Caco-2 (cell line): Measurements from ENCODE around the gene IGSF22. TPM values are rescaled to one million over a fixed set of nuclear protein-coding genes. Genes with fewer than 3 reads are reported as not detected.

ENCODE experiments used
- BruUV-seq: library from RNA; stranded (reverse); fragments of 400-500 nt; replicated peaks from 2 replicates; lab custom pipeline; 2021; lab: Mats Ljungman, UMichigan
- CTCF ChIA-PET: fragments of 300-600 bp; sonication (Branson Sonifier 250); formaldehyde crosslinking; loops from one replicate; lab custom pipeline; 2022; ENCODE audit warnings: antibody characterized with exemption; lab: Charles Lee
- POLR2A ChIA-PET: fragments of 300-600 bp; sonication (Branson Sonifier 250); formaldehyde crosslinking; loops from one replicate; lab custom pipeline; 2022; ENCODE audit warnings: antibody characterized with exemption; lab: Charles Lee
- DNase-seq, 2 experiments: peaks; one replicate each; pipeline versions ENCODE4 v3.0.0 to v3.0.0-alpha.2; 2020 to 2022
- H3K27me3 ChIP-seq: replicated peaks from 2 replicates; pipeline ENCODE4 v1.6.0; 2011; ENCODE audit warnings: low read length; ENCODE audit not compliant: control insufficient read depth, insufficient read depth
- H3K36me3 ChIP-seq: 2 replicates; pipeline ENCODE4 v1.5.1; 2011; ENCODE audit warnings: low read length; ENCODE audit not compliant: control insufficient read depth, insufficient read depth
- H3K4me1 ChIP-seq: fragments of 250-450 bp; sonication (Bioruptor Pico); 2 replicates; pipeline ENCODE4 v1.5.1; 2020; ENCODE audit warnings: mild to moderate bottlenecking
- H3K4me3 ChIP-seq: 2 replicates; pipeline ENCODE4 v1.5.1; 2011; ENCODE audit warnings: low read depth, mild to moderate bottlenecking, control low read depth, low read length
- H3K9me3 ChIP-seq: fragments of 250-450 bp; sonication (Bioruptor Pico); 2 replicates; pipeline ENCODE4 v1.5.1; 2020; ENCODE audit warnings: mild to moderate bottlenecking, moderate library complexity
- H3K27ac Mint-ChIP-seq: one replicate; pipeline ENCODE4 v1.8.0; 2022; ENCODE audit warnings: mixed read lengths; ENCODE audit not compliant: unreplicated experiment
- H3K27me3 Mint-ChIP-seq: one replicate; pipeline ENCODE4 v1.8.0; 2022; ENCODE audit warnings: mixed read lengths; ENCODE audit not compliant: insufficient read depth, unreplicated experiment
- H3K36me3 Mint-ChIP-seq: one replicate; pipeline ENCODE4 v1.8.0; 2022; ENCODE audit warnings: mild to moderate bottlenecking, mixed read lengths; ENCODE audit not compliant: insufficient read depth, unreplicated experiment
- H3K4me1 Mint-ChIP-seq: one replicate; pipeline ENCODE4 v1.8.0; 2022; ENCODE audit warnings: low read depth, mixed read lengths; ENCODE audit not compliant: unreplicated experiment
- H3K4me3 Mint-ChIP-seq: one replicate; pipeline ENCODE4 v1.8.0; 2022; ENCODE audit warnings: mild to moderate bottlenecking, moderate library complexity, mixed read lengths; ENCODE audit not compliant: unreplicated experiment
- H3K9me3 Mint-ChIP-seq: one replicate; pipeline ENCODE4 v1.8.0; 2022; ENCODE audit warnings: mixed read lengths; ENCODE audit not compliant: unreplicated experiment
- CTCF ChIP-seq, 2 experiments: fragments of 200-600 bp in 1 of 2; IDR thresholded peaks; 1 replicate in 1 of 2; 2 replicates in 1 of 2; pipeline versions ENCODE4 v1.5.1 to v1.8.0; 2011 to 2022; ENCODE audit warnings: antibody characterized with exemption in 1 of 2, control low read depth in 1 of 2, inconsistent platforms in 1 of 2, low read depth in 1 of 2, low read length in 1 of 2, mild to moderate bottlenecking in 1 of 2, moderate library complexity in 1 of 2; ENCODE audit not compliant: insufficient read depth in 1 of 2, severe bottlenecking in 1 of 2, unreplicated experiment in 1 of 2
- intact Hi-C: fragments of 100-400 bp; cut with micrococcal nuclease; formaldehyde crosslinking; loops from one replicate; pipeline ENCODE4 v1.10.0; 2022; ENCODE audit not compliant: unreplicated experiment
- total RNA-seq: library from RNA; stranded (reverse); gene quantifications from 2 replicates; pipeline ENCODE4 v1.2.3, GENCODE V29; 2022

Gene IGSF22
- total RNA-seq, 1 experiment from 2014 or later, result not detected

GRCh38 chr11:18761741-18762140 lies 35.8 kb upstream of the IGSF22 start:
- H3K27ac Mint-ChIP-seq, result no peak overlapping the region

GRCh38 chr11:18761144-18761543 lies 35.2 kb upstream of the IGSF22 start:
- ChIA-PET POLR2A (no interaction called here), CTCF (interaction anchor here (1.3 kb wide), 1 partner anchor 33 kb away, joined by 3 read pairs; no protein-coding TSS in a partner anchor)
- Mint-ChIP-seq H3K4me3 (no peak overlapping the region), H3K4me1 (peaks cover 17% of the 10 kb centered on the region), H3K27ac (no peak overlapping the region), H3K36me3 (no peaks in the 10 kb centered on the region), H3K27me3 (peaks cover 5% of the 10 kb centered on the region), H3K9me3 (no peaks in the 10 kb centered on the region)
- H3K9me3 ChIP-seq, result no peaks in the 10 kb centered on the region
- intact Hi-C loops, result no loop called here
- no peak for DNase-seq
- H3K27me3 ChIP-seq, result no peaks in the 10 kb centered on the region
- no peak for TF ChIP-seq CTCF (IDR thresholded peaks at IDR 0.05; ENCODE audit: insufficient read depth in 1 of 2, low read depth in 1 of 2, low read length in 1 of 2, severe bottlenecking in 1 of 2, unreplicated experiment in 1 of 2)
- H3K4me1 ChIP-seq, result peaks cover 5% of the 10 kb centered on the region; the same call in 1 of the 2 replicates
- no peak overlapping the region for H3K4me3 ChIP-seq
- BruUV-seq, result no TSS peak
- no peaks in the 10 kb centered on the region for H3K36me3 ChIP-seq

More at GRCh38 chr11:18761741-18762140, 35.8 kb upstream of the IGSF22 start:
- Histone ChIP-seq H3K4me1 (peaks cover 5% of the 10 kb centered on the region; the same call in 1 of the 2 replicates), H3K36me3 (no peaks in the 10 kb centered on the region), H3K9me3 (no peaks in the 10 kb centered on the region), H3K27me3 (no peaks in the 10 kb centered on the region), H3K4me3 (no peak overlapping the region)
- POLR2A ChIA-PET, result no interaction called here
- Mint-ChIP-seq H3K4me3 (no peak overlapping the region), H3K4me1 (peaks cover 17% of the 10 kb centered on the region), H3K36me3 (no peaks in the 10 kb centered on the region), H3K27me3 (peaks cover 5% of the 10 kb centered on the region), H3K9me3 (no peaks in the 10 kb centered on the region)
- intact Hi-C loops, result no loop called here
- no peak for TF ChIP-seq CTCF (IDR thresholded peaks at IDR 0.05; ENCODE audit: insufficient read depth in 1 of 2, low read depth in 1 of 2, low read length in 1 of 2, severe bottlenecking in 1 of 2, unreplicated experiment in 1 of 2)
- CTCF ChIA-PET, result no interaction called here
- no peak for DNase-seq
- no TSS peak for BruUV-seq

- no peaks in the 10 kb centered on the region for H3K9me3 ChIP-seq
- Mint-ChIP-seq H3K9me3 (no peaks in the 10 kb centered on the region), H3K36me3 (peaks cover 6% of the 10 kb centered on the region), H3K4me3 (no peak overlapping the region), H3K27ac (no peak overlapping the region), H3K27me3 (peaks cover 5% of the 10 kb centered on the region), H3K4me1 (peaks cover 17% of the 10 kb centered on the region)
- H3K4me1 ChIP-seq, result peaks cover 5% of the 10 kb centered on the region; the same call in 1 of the 2 replicates
- ChIA-PET CTCF (interaction anchor here (0.9 to 2.3 kb wide), 4 partner anchors 8 to 642 kb away, joined by 3 to 5 read pairs (median 4); no protein-coding TSS in a partner anchor), POLR2A (no interaction called here)
- no peak for TF ChIP-seq CTCF (IDR thresholded peaks at IDR 0.05; ENCODE audit: insufficient read depth in 1 of 2, low read depth in 1 of 2, low read length in 1 of 2, severe bottlenecking in 1 of 2, unreplicated experiment in 1 of 2)
- H3K27me3 ChIP-seq, result no peaks in the 10 kb centered on the region
- intact Hi-C loops, result loop anchor here (2.0 kb wide), 1 partner anchor 23 kb away; no protein-coding TSS in a partner anchor
- H3K36me3 ChIP-seq, result no peaks in the 10 kb centered on the region
- no peak overlapping the region for H3K4me3 ChIP-seq
- DNase-seq, result peak in 1 of 2 experiments; percentile 46
- no TSS peak for BruUV-seq
Measured at GRCh38 chr11:18757811-18758210, 31.8 kb upstream of the IGSF22 start.
